Measurements from ENCODE around the gene HOMER3.

GRCh38 chr19:18886972-18887371 is 54.0 kb downstream of the HOMER3 start:
- no peak for TF ChIP-seq POLR2AphosphoS5 (IDR thresholded peaks at IDR 0.05; ENCODE audit: low read depth, low read length)
- TF ChIP-seq POLR2A (IDR thresholded peaks at IDR 0.05; ENCODE audit: low read depth, low read length) = no peak
